HepG2 (cell line): Measurements from ENCODE around the gene MBD5.

Experiments
- NFIC ChIP-seq: IDR thresholded peaks from 2 replicates; pipeline ENCODE4 v1.6.1; 2012; ENCODE audit warnings: mild to moderate bottlenecking, low read length, inconsistent platforms
- PAX8 ChIP-seq: sonication (generic); formaldehyde crosslinking; IDR thresholded peaks from 2 replicates; pipeline ENCODE4 v1.8.0; 2022; ENCODE audit warnings: mild to moderate bottlenecking, missing genetic modification reagents, borderline replicate concordance
- POLR2G ChIP-seq: fragments of 200-400 bp; formaldehyde crosslinking; IDR thresholded peaks from 2 replicates; pipeline ENCODE4 v1.6.1; 2018; ENCODE audit warnings: mild to moderate bottlenecking, low read depth, low read length, moderate library complexity
- SMAD1 ChIP-seq: sonication (generic); formaldehyde crosslinking; IDR thresholded peaks from 2 replicates; pipeline ENCODE4 v1.4.0; 2020; ENCODE audit warnings: missing genetic modification reagents, low read depth, mild to moderate bottlenecking, borderline replicate concordance
- SMC3 ChIP-seq: IDR thresholded peaks from 2 replicates; pipeline ENCODE4 v1.6.1; 2011; ENCODE audit warnings: low read length, improper control_type of control experiment
- U2AF2 ChIP-seq: fragments of 200-400 bp; formaldehyde crosslinking; IDR thresholded peaks from 2 replicates; pipeline ENCODE4 v1.6.1; 2017; ENCODE audit warnings: low read depth, mild to moderate bottlenecking, low read length
- ZNF260 ChIP-seq: sonication (generic); formaldehyde crosslinking; IDR thresholded peaks from 2 replicates; pipeline ENCODE4 v1.4.0; 2020; ENCODE audit warnings: missing genetic modification reagents, low read depth, mild to moderate bottlenecking, borderline replicate concordance
- ZNF510 ChIP-seq: sonication (generic); formaldehyde crosslinking; IDR thresholded peaks from 2 replicates; pipeline ENCODE4 v1.4.0; 2020; ENCODE audit warnings: low read depth, mild to moderate bottlenecking, missing genetic modification reagents

- TF ChIP-seq ZNF260 (CRISPR knock-in tag) (no peak), ZNF510 (no peak), POLR2G (no peak), SMAD1 (CRISPR knock-in tag) (no peak), SMC3 (no peak), PAX8 (CRISPR knock-in tag) (no peak), NFIC (no peak), U2AF2 (no peak)
Observed at GRCh38 chr2:148258124-148258523, 237.2 kb downstream of the MBD5 start.
